MM.1S (cell line): ENCODE measurements around the gene SDHD.

Experiments
- DNase-seq: peaks from one replicate; pipeline ENCODE4 v3.0.0-alpha.2; 2015
- H2AFZ ChIP-seq: fragments of 300-600 bp; sonication (generic); 2 replicates; pipeline ENCODE4 v1.6.0; 2016; ENCODE audit warnings: antibody characterized with exemption, low read length
- H3F3A ChIP-seq: fragments of 300-600 bp; sonication (generic); 2 replicates; pipeline ENCODE4 v1.6.1; 2016; ENCODE audit warnings: mild to moderate bottlenecking, antibody characterized with exemption, low read length, moderate library complexity, mixed read lengths; ENCODE audit not compliant: insufficient read depth
- H3K27ac ChIP-seq: fragments of 300-600 bp; sonication (generic); 2 replicates; pipeline ENCODE4 v1.5.1; 2016; ENCODE audit warnings: mild to moderate bottlenecking, low read length
- H3K27me3 ChIP-seq: fragments of 300-600 bp; sonication (generic); replicated peaks from 2 replicates; pipeline ENCODE4 v1.6.0; 2016; ENCODE audit warnings: low read length; ENCODE audit not compliant: insufficient read depth
- H3K36me3 ChIP-seq: fragments of 300-600 bp; sonication (generic); replicated peaks from 2 replicates; pipeline ENCODE4 v1.6.1; 2016; ENCODE audit warnings: mild to moderate bottlenecking, low read length, mixed read lengths; ENCODE audit not compliant: insufficient read depth
- H3K4me1 ChIP-seq: fragments of 300-600 bp; sonication (generic); 2 replicates; pipeline ENCODE4 v1.6.1; 2016; ENCODE audit warnings: low read length, mixed read lengths
- H3K4me2 ChIP-seq: fragments of 300-600 bp; sonication (generic); 2 replicates; pipeline ENCODE4 v1.6.0; 2016; ENCODE audit warnings: low read depth, low read length
- H3K4me3 ChIP-seq: fragments of 300-600 bp; sonication (generic); 2 replicates; pipeline ENCODE4 v1.5.1; 2016; ENCODE audit warnings: low read length, mixed read lengths
- H3K79me2 ChIP-seq: fragments of 300-600 bp; sonication (generic); 2 replicates; pipeline ENCODE4 v1.6.1; 2016; ENCODE audit warnings: mixed run types, low read length, mixed read lengths
- H3K9ac ChIP-seq: fragments of 300-600 bp; sonication (generic); 2 replicates; pipeline ENCODE4 v1.6.1; 2016; ENCODE audit warnings: low read length, mixed read lengths
- H3K9me2 ChIP-seq: fragments of 300-600 bp; sonication (generic); replicated peaks from 2 replicates; pipeline ENCODE4 v1.6.1; 2016; ENCODE audit warnings: mild to moderate bottlenecking, low read length, mixed read lengths; ENCODE audit not compliant: insufficient read depth
- H3K9me3 ChIP-seq: fragments of 300-600 bp; sonication (generic); replicated peaks from 2 replicates; pipeline ENCODE4 v1.6.1; 2016; ENCODE audit warnings: mild to moderate bottlenecking, low read length, mixed read lengths; ENCODE audit not compliant: insufficient read depth
- H4K20me1 ChIP-seq: fragments of 300-600 bp; sonication (generic); 2 replicates; pipeline ENCODE4 v1.6.1; 2016; ENCODE audit warnings: mild to moderate bottlenecking, low read length, moderate library complexity, mixed read lengths; ENCODE audit not compliant: insufficient read depth
- EZH2 ChIP-seq: fragments of 300-600 bp; sonication (generic); optimal IDR thresholded peaks from 2 replicates; pipeline ENCODE3; 2017; ENCODE audit warnings: low read depth, mild to moderate bottlenecking, antibody characterized with exemption, low read length, mixed read lengths
- EZH2phosphoT487 ChIP-seq: fragments of 300-600 bp; sonication (generic); IDR thresholded peaks from 2 replicates; pipeline ENCODE4 v1.6.1; 2018; ENCODE audit warnings: antibody characterized with exemption, low read length
- TF ChIP-seq, protein P1 (sequence below): fragments of 300-600 bp; sonication (generic); IDR thresholded peaks from 2 replicates; pipeline ENCODE4 v1.5.1; 2016; ENCODE audit warnings: antibody characterized with exemption, low read length, mixed read lengths

Gene SDHD

DNA sequence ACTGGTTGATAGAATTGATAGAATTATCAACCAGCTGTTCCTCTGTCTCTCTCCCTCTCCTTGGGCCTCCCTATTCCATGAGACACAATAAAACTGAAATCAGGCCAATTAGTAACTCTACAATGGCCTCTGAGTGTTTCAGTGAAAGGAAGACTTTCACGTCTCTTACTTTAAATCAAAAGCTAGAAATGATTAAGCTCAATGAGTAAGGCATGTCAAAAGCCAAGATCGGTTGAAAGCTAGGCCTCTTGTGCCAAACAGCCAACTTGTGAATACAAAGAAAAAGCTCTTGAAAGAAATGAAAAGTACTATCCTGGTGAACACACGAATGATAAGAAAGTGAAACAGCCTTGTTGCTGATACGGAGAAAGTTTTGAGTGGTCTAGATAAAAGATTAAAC is 29.5 kb upstream of the SDHD start:
- no peak overlapping the region for H3K4me3 ChIP-seq
- H3K27ac ChIP-seq: no peak overlapping the region
- H2AFZ ChIP-seq: no peak overlapping the region
- no peak for DNase-seq
- no peaks in the 10 kb centered on the region for H3K4me1 ChIP-seq
- H3K36me3 ChIP-seq: peaks cover 1% of the 10 kb centered on the region; the same call in 1 of the 2 replicates
- TF ChIP-seq EZH2phosphoT487: no peak
- TF ChIP-seq EZH2: no peak
- TF ChIP-seq, protein P1, sequence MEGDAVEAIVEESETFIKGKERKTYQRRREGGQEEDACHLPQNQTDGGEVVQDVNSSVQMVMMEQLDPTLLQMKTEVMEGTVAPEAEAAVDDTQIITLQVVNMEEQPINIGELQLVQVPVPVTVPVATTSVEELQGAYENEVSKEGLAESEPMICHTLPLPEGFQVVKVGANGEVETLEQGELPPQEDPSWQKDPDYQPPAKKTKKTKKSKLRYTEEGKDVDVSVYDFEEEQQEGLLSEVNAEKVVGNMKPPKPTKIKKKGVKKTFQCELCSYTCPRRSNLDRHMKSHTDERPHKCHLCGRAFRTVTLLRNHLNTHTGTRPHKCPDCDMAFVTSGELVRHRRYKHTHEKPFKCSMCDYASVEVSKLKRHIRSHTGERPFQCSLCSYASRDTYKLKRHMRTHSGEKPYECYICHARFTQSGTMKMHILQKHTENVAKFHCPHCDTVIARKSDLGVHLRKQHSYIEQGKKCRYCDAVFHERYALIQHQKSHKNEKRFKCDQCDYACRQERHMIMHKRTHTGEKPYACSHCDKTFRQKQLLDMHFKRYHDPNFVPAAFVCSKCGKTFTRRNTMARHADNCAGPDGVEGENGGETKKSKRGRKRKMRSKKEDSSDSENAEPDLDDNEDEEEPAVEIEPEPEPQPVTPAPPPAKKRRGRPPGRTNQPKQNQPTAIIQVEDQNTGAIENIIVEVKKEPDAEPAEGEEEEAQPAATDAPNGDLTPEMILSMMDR: no peak
- H3F3A ChIP-seq: no peaks in the 10 kb centered on the region
- H3K4me2 ChIP-seq: no peak overlapping the region
- H3K9me2 ChIP-seq: no peaks in the 10 kb centered on the region
- no peaks in the 10 kb centered on the region for H3K9me3 ChIP-seq
- H4K20me1 ChIP-seq: peaks cover 2% of the 10 kb centered on the region; the same call in 1 of the 2 replicates
- no peaks in the 10 kb centered on the region for H3K27me3 ChIP-seq
- H3K9ac ChIP-seq: no peak overlapping the region
- H3K79me2 ChIP-seq: no peaks in the 10 kb centered on the region

DNA sequence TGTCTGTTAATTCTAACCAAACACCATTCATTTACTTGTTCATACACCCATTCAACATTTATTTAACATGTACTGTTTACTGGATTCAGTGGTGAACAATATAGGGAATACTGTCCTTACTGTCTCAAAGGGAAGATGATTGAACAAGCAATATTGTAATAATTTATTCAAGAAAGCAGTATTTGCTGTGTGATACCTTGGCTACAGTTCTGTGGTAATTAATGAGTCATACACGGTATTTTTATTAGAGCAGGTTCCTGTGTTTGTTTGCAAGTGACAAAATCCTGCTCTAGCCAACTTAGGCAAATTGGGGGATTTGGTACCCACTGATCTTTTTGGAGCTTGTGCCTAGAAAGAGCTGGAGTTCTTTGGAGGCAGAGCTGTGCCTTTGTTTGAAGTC is 28.6 kb upstream of the SDHD start:
- no peak overlapping the region for H3K9ac ChIP-seq
- H3K4me2 ChIP-seq: no peak overlapping the region
- no peak overlapping the region for H2AFZ ChIP-seq
- no peak overlapping the region for H3K27ac ChIP-seq
- H3K9me2 ChIP-seq: no peaks in the 10 kb centered on the region
- DNase-seq: no peak
- H3K79me2 ChIP-seq: no peaks in the 10 kb centered on the region
- no peaks in the 10 kb centered on the region for H3K27me3 ChIP-seq
- H3K4me1 ChIP-seq: no peaks in the 10 kb centered on the region
- no peak overlapping the region for H3K4me3 ChIP-seq
- TF ChIP-seq, protein P1: no peak
- TF ChIP-seq EZH2phosphoT487 (no peak), EZH2 (no peak)
- H3K36me3 ChIP-seq: no peaks in the 10 kb centered on the region; the same call in 1 of the 2 replicates
- H3K9me3 ChIP-seq: no peaks in the 10 kb centered on the region
- H3F3A ChIP-seq: no peaks in the 10 kb centered on the region
- H4K20me1 ChIP-seq: no peaks in the 10 kb centered on the region

DNA sequence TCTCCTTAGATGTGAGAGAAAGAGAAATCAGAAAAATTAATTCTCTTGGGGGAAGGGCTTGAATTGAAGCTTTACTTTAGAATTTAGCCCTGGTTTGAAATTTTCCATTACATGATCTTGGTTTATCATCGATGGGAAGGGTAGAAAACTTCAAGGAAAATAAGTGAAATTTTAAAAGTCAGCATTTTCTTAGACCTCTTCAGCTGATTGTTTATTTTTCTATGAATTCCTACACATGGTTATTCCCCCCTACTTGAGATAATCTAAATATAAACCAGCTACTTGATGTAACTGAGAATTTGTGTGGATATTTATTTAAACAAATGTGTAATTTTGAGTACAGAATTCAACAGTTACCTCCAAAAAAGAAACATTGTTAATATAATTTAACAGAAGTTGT is 23.8 kb upstream of the SDHD start:
- Histone ChIP-seq H4K20me1 (no peaks in the 10 kb centered on the region; the same call in 1 of the 2 replicates), H3K79me2 (no peaks in the 10 kb centered on the region), H3K36me3 (0 out of 2 replicates have a peak, but pooled peaks cover 6% of the 10 kb centered on the region), H3K9ac (no peak overlapping the region), H3K4me1 (no peaks in the 10 kb centered on the region), H3K27me3 (no peaks in the 10 kb centered on the region), H3F3A (no peaks in the 10 kb centered on the region), H3K9me3 (no peaks in the 10 kb centered on the region), H3K27ac (no peak overlapping the region), H2AFZ (no peak overlapping the region), H3K9me2 (no peaks in the 10 kb centered on the region), H3K4me2 (no peak overlapping the region), H3K4me3 (no peak overlapping the region)
- DNase-seq: no peak
- TF ChIP-seq EZH2phosphoT487: no peak
- no peak for TF ChIP-seq EZH2
- TF ChIP-seq, protein P1: no peak
